H54 (cell line): ENCODE results near the gene TDO2.

Source experiments
- DNase-seq: peaks from one replicate; pipeline ENCODE4 v3.0.0; 2011; ENCODE audit warnings: low spot score, mixed read lengths; ENCODE audit not compliant: insufficient read length
- FAIRE-seq: peaks from 3 replicates; lab custom pipeline; 2011; peaks lifted over from hg19 to GRCh38; lab: Jason Lieb, UNC
- POLR2A ChIP-seq: IDR thresholded peaks from 2 replicates; pipeline ENCODE4 v1.6.1; 2011; ENCODE audit warnings: low read depth, mild to moderate bottlenecking, low read length

Gene TDO2

GRCh38 chr4:155953151-155954117, 49.9 kb downstream of the TDO2 start, which contains the start of gene CTSO:
CTSO (minus strand) TSS chr4:155953866; CDS start chr4:155953847, 19 bp downstream.
- FAIRE-seq, result no peak
- DNase-seq, result peak; percentile 35
- peak; percentile 70; the same call in 1 of the 2 replicates for TF ChIP-seq POLR2A

GRCh38 chr4:155954118-155954685, 50.7 kb downstream of the TDO2 start:
- DNase-seq (no peak), FAIRE-seq (no peak)
- TF ChIP-seq POLR2A, result no peak

- DNase-seq (no peak), FAIRE-seq (no peak)
- TF ChIP-seq POLR2A, result no peak
Measured at GRCh38 chr4:155954939-155955338, 51.4 kb downstream of the TDO2 start.

- no peak for TF ChIP-seq POLR2A
- FAIRE-seq, result no peak
- DNase-seq, result no peak
Measured at GRCh38 chr4:155956461-155956860, 53.0 kb downstream of the TDO2 start.

- no peak for DNase-seq
- TF ChIP-seq POLR2A, result no peak
- no peak for FAIRE-seq
Measured at GRCh38 chr4:155959417-155959816, 55.9 kb downstream of the TDO2 start.

- no peak for TF ChIP-seq POLR2A
- no peak for DNase-seq
- no peak for FAIRE-seq
Measured at GRCh38 chr4:155960522-155960921, 57.0 kb downstream of the TDO2 start.

- DNase-seq (no peak), FAIRE-seq (no peak)
- no peak for TF ChIP-seq POLR2A
Measured at GRCh38 chr4:155961575-155961974, 58.1 kb downstream of the TDO2 start.

- TF ChIP-seq POLR2A, result no peak
- DNase-seq (no peak), FAIRE-seq (no peak)
Measured at GRCh38 chr4:155962767-155963166, 59.3 kb downstream of the TDO2 start.

- FAIRE-seq (no peak), DNase-seq (no peak)
- no peak for TF ChIP-seq POLR2A
Measured at GRCh38 chr4:155964016-155964891, 60.8 kb downstream of the TDO2 start.

- TF ChIP-seq POLR2A, result no peak
- DNase-seq (no peak), FAIRE-seq (no peak)
Measured at GRCh38 chr4:155966171-155966570, 62.7 kb downstream of the TDO2 start.

- TF ChIP-seq POLR2A, result no peak
- FAIRE-seq (no peak), DNase-seq (no peak)
Measured at GRCh38 chr4:155966731-155967395, 63.4 kb downstream of the TDO2 start.
